K562 (cell line): ENCODE results near the gene ATE1. TPM values are rescaled to one million over a fixed set of nuclear protein-coding genes. Genes with fewer than 3 reads are reported as not detected.

Source experiments
- ATF7 ChIP-seq: fragments of 450-650 bp; IDR thresholded peaks from 2 replicates; pipeline ENCODE4 v1.7.1; 2014; ENCODE audit warnings: mild to moderate bottlenecking, moderate library complexity
- CBX1 ChIP-seq: sonication (generic); IDR thresholded peaks from 2 replicates; pipeline ENCODE4 v1.6.1; 2016; ENCODE audit warnings: antibody characterized with exemption, low read depth, mild to moderate bottlenecking
- CREM ChIP-seq: IDR thresholded peaks from 2 replicates; pipeline ENCODE4 v1.6.1; 2014; ENCODE audit warnings: antibody characterized with exemption, low read depth
- CTBP1 ChIP-seq: fragments of 450-650 bp; IDR thresholded peaks from 2 replicates; pipeline ENCODE4 v1.6.1; 2016; ENCODE audit warnings: borderline replicate concordance
- CTCF ChIP-seq, 3 experiments: IDR thresholded peaks in 2 of 3; conservative IDR thresholded peaks in 1 of 3; 2 replicates each; pipeline ENCODE4 v1.5.1; 2011 to 2012; ENCODE audit warnings: low read length in 3 of 3, mild to moderate bottlenecking in 3 of 3, control low read depth in 2 of 3, improper control_type of control experiment in 1 of 3, inconsistent platforms in 1 of 3, low read depth in 1 of 3, mixed read lengths in 1 of 3, moderate library complexity in 1 of 3; ENCODE audit not compliant: insufficient read depth in 2 of 3
- EP400 ChIP-seq: fragments of 450-650 bp; IDR thresholded peaks from 2 replicates; pipeline ENCODE4 v1.6.1; 2017; ENCODE audit warnings: antibody characterized with exemption, mild to moderate bottlenecking, moderate library complexity
- GABPB1 ChIP-seq: sonication (generic); formaldehyde crosslinking; IDR thresholded peaks from 2 replicates; pipeline ENCODE4 v1.8.0; 2022; ENCODE audit warnings: mild to moderate bottlenecking, missing genetic modification reagents
- HCFC1 ChIP-seq: IDR thresholded peaks from 2 replicates; pipeline ENCODE4 v1.6.1; 2012; ENCODE audit warnings: low read depth, low read length, improper control_type of control experiment
- KLF1 ChIP-seq: fragments of 450-650 bp; IDR thresholded peaks from 2 replicates; pipeline ENCODE4 v1.6.1; 2016; ENCODE audit warnings: missing genetic modification characterization, missing compliant biosample characterization
- LCOR ChIP-seq: sonication (generic); formaldehyde crosslinking; IDR thresholded peaks from 2 replicates; pipeline ENCODE4 v1.8.0; 2022; ENCODE audit warnings: mild to moderate bottlenecking, missing genetic modification reagents
- NRF1 ChIP-seq, 2 experiments: fragments of 450-650 bp; IDR thresholded peaks in 1 of 2; conservative IDR thresholded peaks in 1 of 2; 2 replicates each; pipeline ENCODE4 v1.6.1; 2014; ENCODE audit warnings: mild to moderate bottlenecking in 2 of 2
- PCBP1 ChIP-seq: fragments of 200-400 bp; formaldehyde crosslinking; IDR thresholded peaks from 2 replicates; pipeline ENCODE4 v1.6.1; 2018; ENCODE audit warnings: mild to moderate bottlenecking, low read depth, low read length; ENCODE audit not compliant: poor library complexity, severe bottlenecking
- RBFOX2 ChIP-seq: fragments of 200-400 bp; formaldehyde crosslinking; IDR thresholded peaks from 2 replicates; pipeline ENCODE4 v1.6.1; 2017; ENCODE audit warnings: low read depth, mild to moderate bottlenecking, low read length, moderate library complexity
- RBM25 ChIP-seq: fragments of 200-400 bp; formaldehyde crosslinking; IDR thresholded peaks from 2 replicates; pipeline ENCODE4 v1.6.1; 2018; ENCODE audit warnings: low read length, low read depth, moderate library complexity; ENCODE audit not compliant: severe bottlenecking
- SNIP1 ChIP-seq: fragments of 450-650 bp; IDR thresholded peaks from 2 replicates; pipeline ENCODE4 v1.7.1; 2017; ENCODE audit warnings: low read depth, mild to moderate bottlenecking
- TCFL5 ChIP-seq: fragments of 250-450 bp; sonication (Bioruptor Pico); conservative IDR thresholded peaks from 2 replicates; pipeline ENCODE4 v1.6.1; 2021; ENCODE audit warnings: mild to moderate bottlenecking, moderate library complexity, matching md5 sums
- ZBED1 ChIP-seq: IDR thresholded peaks from 2 replicates; pipeline ENCODE4 v1.6.1; 2014
- ZBTB11 ChIP-seq, 3 experiments: fragments of 200-800 bp in 1 of 3; fragments of 250-450 bp in 1 of 3; fragments of 450-650 bp in 1 of 3; sonication (Bioruptor Pico) in 1 of 3; sonication (Bioruptor generic) in 1 of 3; formaldehyde crosslinking in 1 of 3; IDR thresholded peaks; 2 replicates each; pipeline versions ENCODE4 v1.6.1 to v1.8.0; 2016 to 2022; ENCODE audit warnings: mild to moderate bottlenecking in 2 of 3, missing genetic modification characterization in 2 of 3, missing compliant biosample characterization in 1 of 3, moderate library complexity in 1 of 3
- ZFX ChIP-seq: sonication (generic); formaldehyde crosslinking; IDR thresholded peaks from 2 replicates; pipeline ENCODE4 v1.8.0; 2022; ENCODE audit warnings: mild to moderate bottlenecking, missing genetic modification reagents, moderate library complexity
- ZNF232 ChIP-seq: sonication (generic); formaldehyde crosslinking; IDR thresholded peaks from 2 replicates; pipeline ENCODE4 v1.8.0; 2022; ENCODE audit warnings: mild to moderate bottlenecking, missing genetic modification reagents
- ZNF639 ChIP-seq, 2 experiments: fragments of 200-800 bp in 1 of 2; sonication (Bioruptor generic) in 1 of 2; sonication (generic) in 1 of 2; formaldehyde crosslinking in 1 of 2; IDR thresholded peaks in 1 of 2; conservative IDR thresholded peaks in 1 of 2; 2 replicates each; pipeline versions ENCODE4 v1.5.0 to v1.6.1; 2016 to 2020; ENCODE audit warnings: missing compliant biosample characterization in 1 of 2, missing genetic modification characterization in 1 of 2, missing genetic modification reagents in 1 of 2
- polyA plus RNA-seq, 8 experiments: library from polyadenylated mRNA; depleted of rRNA in 4 of 8; stranded (reverse) in 5 of 8; unstranded in 3 of 8; fragments of >200 nt; fragmentation: Nextera tagmentation in 2 of 8; fragmentation: Illumina TruSeq in 1 of 8; extraction: Ambion mirVana in 2 of 8; extraction: Trizol in 1 of 8; gene quantifications; 2 replicates each; pipeline versions ENCODE4 v1.2.1 to v1.2.3, GENCODE V29; 2011 to 2014; ENCODE audit warnings: inconsistent platforms in 1 of 8, missing spikeins in 1 of 8
- total RNA-seq, 7 experiments: library from RNA; depleted of rRNA in 6 of 7; stranded (reverse); fragments of >200 nt in 6 of 7; fragmentation: Illumina TruSeq in 2 of 7; extraction: Trizol in 2 of 7; gene quantifications; 2 replicates each; pipeline versions ENCODE4 v1.2.1 to v1.2.3, GENCODE V29; 2011 to 2021; ENCODE audit warnings: low replicate concordance in 1 of 7

Gene ATE1
- total and polyA plus RNA-seq, 9 of the 15 experiments (the other 6 are each of a cell fraction or from before 2014, with no cell fraction given), result 3.0 to 14.2 (median 8.8) TPM

GRCh38 chr10:121974535-121975294 lies 46.9 kb upstream of the ATE1 start, which contains the start of gene NSMCE4A (continued):
- TF ChIP-seq GABPB1 (CRISPR knock-in tag), result 0 out of 2 replicates have a peak, but pooled peaks have one; percentile 8
- no peak for TF ChIP-seq SNIP1
- peak; percentile 88 for TF ChIP-seq ZFX (CRISPR knock-in tag)
- TF ChIP-seq RBFOX2, result peak; percentile 84
- peak in 1 of 3 experiments; percentile 84; a peak in 2 of 6 replicates for TF ChIP-seq ZBTB11 (CRISPR knock-in tag; IDR thresholded peaks at IDR 0.05)
- TF ChIP-seq NRF1 (conservative IDR thresholded peaks at IDR 0.05 in 1 of 2, IDR thresholded peaks at IDR 0.05 in 1 of 2), result peak; percentile 72 to 76
- peak in 1 of 2 experiments; percentile 87; a peak in 2 of 4 replicates for TF ChIP-seq ZNF639 (CRISPR knock-in tag; conservative IDR thresholded peaks at IDR 0.05 in 1 of 2, IDR thresholded peaks at IDR 0.05 in 1 of 2)
- TF ChIP-seq LCOR (CRISPR knock-in tag), result no peak
- no peak for TF ChIP-seq ATF7
- TF ChIP-seq CTBP1, result peak; percentile 56; the same call in 1 of the 2 replicates
- TF ChIP-seq CTCF (IDR thresholded peaks at IDR 0.05 in 2 of 3, conservative IDR thresholded peaks at IDR 0.05 in 1 of 3; ENCODE audit: insufficient read depth in 2 of 3, low read depth in 1 of 3, low read length in 3 of 3), result peak; percentile 55 to 93 (median 62); a peak in 5 of 6 replicates
- TF ChIP-seq ZBED1, result no peak
- 0 out of 2 replicates have a peak, but pooled peaks have one; percentile 17 for TF ChIP-seq EP400
- TF ChIP-seq ZNF232 (CRISPR knock-in tag), result no peak
- TF ChIP-seq TCFL5 (CRISPR knock-in tag), result no peak
- TF ChIP-seq KLF1 (tag), result 0 out of 2 replicates have a peak, but pooled peaks have one; percentile 42
- TF ChIP-seq PCBP1, result peak; percentile 68
- peak; percentile 9 for TF ChIP-seq RBM25
- no peak for TF ChIP-seq CREM
- TF ChIP-seq HCFC1, result peak; percentile 56
- TF ChIP-seq CBX1, result 0 out of 2 replicates have a peak, but pooled peaks have one; percentile 29
